Mesenteric fat pad (tissue), 1 donor: ENCODE measurements around the gene RARA. TPM values are rescaled to one million over a fixed set of nuclear protein-coding genes. Genes with fewer than 3 reads are reported as not detected.

Experiments
- DNase-seq: peaks from one replicate; pipeline ENCODE4 v3.0.0-alpha.2; 2020; ENCODE audit warnings: low spot score
- long read RNA-seq: library from polyadenylated mRNA; unstranded; transcript quantifications from one replicate; pipeline ENCODE4 v2.0.0, GENCODE V29; 2020
- total RNA-seq: library from RNA; stranded (reverse); fragmentation: NEBNext Ultra II Directional; extraction: Animal tissue kit (Norgen Biotek cat#: 25700); gene quantifications from one replicate; pipeline ENCODE4 v1.2.1, GENCODE V29; 2021
- donor health status: DM: yes; HTN: yes; CAD: no.

RARA gene
- total RNA-seq: 70.3 TPM
- long read RNA-seq, partial matches to known transcripts: 2 of 13 reads
- long read RNA-seq, other reads (novel, unspliced or antisense): 7 of 13 reads

- peak; percentile 90 for DNase-seq
Measured at GRCh38 chr17:40309031-40309948, at the start of gene RARA. Gene RARA, plus strand, starts transcription at chr17:40309180. Its CDS starts 22,039 bp downstream, at chr17:40331219.

DNA sequence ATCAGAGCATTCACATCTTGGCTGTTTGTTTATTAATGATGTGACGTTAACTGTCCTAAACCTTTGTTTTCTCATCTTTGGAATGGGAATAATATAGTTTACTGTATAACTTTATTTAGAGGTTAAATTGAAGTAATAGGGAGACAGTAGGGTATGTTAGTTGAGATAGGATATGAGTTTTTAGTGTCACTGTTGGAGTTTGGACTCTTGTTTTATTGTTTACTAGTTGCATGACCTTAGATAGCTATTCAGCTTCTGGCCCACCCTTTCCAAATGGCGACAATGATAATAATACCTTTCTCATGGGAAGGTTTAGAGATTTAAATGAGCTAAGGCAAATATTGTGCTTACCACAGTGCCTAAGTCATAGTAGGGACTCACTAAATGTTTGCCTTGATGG is 49.5 kb upstream of the RARA start:
- DNase-seq: no peak

GRCh38 chr17:40260528-40260927 is 48.5 kb upstream of the RARA start:
- no peak for DNase-seq

- DNase-seq: no peak
Measured at GRCh38 chr17:40264458-40265185, 44.4 kb upstream of the RARA start.

DNA sequence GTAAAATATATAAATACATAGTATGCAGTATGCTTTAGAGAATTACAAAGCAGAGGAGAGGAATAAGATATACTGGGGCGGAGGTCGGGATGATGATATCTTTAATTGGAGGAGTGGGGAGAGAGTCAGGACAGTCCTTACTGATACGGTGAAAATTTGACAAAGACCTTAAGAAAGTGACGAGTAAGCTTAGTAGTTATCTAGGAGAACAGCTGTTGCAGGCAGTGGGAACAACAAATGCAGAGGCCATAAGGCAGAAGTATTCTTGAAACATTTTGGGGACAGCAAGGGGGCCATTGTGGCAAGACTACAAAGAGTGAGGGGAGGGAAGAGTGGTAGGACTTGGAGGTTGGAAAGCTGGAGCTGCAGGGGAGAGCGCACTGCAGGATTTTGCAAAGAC is 43.6 kb upstream of the RARA start:
- no peak for DNase-seq

- DNase-seq: no peak
Measured at GRCh38 chr17:40266882-40267281, 42.1 kb upstream of the RARA start.

GRCh38 chr17:40268141-40268712 is 40.8 kb upstream of the RARA start:
- no peak for DNase-seq

DNA sequence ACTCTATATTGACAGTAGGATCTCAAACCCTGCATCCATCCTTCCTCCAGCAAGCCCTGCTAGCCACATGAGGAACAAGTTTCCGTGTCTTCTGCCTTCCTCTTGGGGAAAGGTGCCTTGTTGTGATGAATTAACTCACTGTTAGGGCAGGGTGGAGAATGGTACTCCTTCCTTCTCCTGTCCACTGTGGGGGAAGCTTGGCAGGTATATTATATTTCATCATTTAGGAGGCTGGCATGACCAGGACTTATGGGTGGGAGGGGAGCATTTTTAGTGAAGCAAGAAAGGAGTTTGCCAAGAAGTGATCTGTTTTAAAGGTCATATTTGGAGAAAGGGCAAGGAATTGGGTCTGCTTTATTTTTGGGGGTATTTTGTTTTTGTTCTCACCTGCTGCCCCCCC is 30.6 kb upstream of the RARA start:
- no peak for DNase-seq

- DNase-seq: no peak
Measured at GRCh38 chr17:40279402-40279801, 29.6 kb upstream of the RARA start.

- DNase-seq: no peak
Measured at GRCh38 chr17:40281663-40282062, 27.3 kb upstream of the RARA start.

- DNase-seq: no peak
Measured at GRCh38 chr17:40283662-40284061, 25.3 kb upstream of the RARA start.

DNA sequence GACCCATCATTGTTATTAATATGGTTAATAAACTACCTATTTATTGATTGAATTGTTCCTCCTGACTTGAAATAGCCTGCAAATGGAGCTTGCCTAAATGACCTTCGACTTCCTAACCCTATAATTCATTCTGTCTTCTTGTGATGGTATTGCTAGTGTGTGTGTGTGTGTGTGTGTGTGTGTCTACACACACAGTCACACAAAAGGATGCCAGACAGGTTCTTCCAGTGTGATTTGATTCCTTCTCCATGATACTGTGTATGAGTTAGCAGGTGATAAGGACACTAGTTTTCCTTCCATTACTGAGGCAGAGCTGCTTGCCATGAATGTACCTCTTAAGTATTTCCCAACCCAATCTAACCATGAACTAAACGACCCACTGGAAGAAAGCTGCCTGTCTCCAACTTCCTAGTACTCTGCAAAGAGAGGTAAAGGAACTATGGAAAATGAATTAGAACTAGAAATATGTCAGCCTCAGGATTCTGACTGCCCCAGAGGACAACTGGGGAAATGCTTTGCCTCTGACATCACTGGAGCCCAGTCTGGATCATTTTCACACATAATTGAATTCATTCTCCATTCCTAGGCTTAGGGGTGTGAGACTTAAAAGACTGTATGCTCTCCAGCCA is 24.8 kb upstream of the RARA start:
- no peak for DNase-seq

DNA sequence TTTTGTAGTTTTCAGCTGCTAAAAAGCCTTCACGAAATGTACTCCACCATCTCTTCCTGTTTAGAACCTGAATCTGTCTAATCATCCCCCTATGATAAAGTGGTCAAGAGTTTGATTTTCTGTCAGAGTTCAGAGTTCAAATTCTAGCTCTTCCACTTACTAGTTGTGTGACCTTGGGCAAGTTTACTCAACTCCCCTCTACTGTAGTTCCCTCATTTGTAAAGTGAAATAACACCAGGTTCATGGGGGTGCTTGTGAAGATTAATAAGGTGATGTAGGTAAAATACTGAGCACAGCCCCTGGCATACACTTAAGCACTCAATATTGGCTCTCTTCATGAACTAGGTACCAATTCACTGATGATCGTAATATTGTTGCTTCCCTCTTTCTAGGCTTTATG is 22.5 kb upstream of the RARA start:
- no peak for DNase-seq

- no peak for DNase-seq
Measured at GRCh38 chr17:40287159-40287493, 21.9 kb upstream of the RARA start.

DNA sequence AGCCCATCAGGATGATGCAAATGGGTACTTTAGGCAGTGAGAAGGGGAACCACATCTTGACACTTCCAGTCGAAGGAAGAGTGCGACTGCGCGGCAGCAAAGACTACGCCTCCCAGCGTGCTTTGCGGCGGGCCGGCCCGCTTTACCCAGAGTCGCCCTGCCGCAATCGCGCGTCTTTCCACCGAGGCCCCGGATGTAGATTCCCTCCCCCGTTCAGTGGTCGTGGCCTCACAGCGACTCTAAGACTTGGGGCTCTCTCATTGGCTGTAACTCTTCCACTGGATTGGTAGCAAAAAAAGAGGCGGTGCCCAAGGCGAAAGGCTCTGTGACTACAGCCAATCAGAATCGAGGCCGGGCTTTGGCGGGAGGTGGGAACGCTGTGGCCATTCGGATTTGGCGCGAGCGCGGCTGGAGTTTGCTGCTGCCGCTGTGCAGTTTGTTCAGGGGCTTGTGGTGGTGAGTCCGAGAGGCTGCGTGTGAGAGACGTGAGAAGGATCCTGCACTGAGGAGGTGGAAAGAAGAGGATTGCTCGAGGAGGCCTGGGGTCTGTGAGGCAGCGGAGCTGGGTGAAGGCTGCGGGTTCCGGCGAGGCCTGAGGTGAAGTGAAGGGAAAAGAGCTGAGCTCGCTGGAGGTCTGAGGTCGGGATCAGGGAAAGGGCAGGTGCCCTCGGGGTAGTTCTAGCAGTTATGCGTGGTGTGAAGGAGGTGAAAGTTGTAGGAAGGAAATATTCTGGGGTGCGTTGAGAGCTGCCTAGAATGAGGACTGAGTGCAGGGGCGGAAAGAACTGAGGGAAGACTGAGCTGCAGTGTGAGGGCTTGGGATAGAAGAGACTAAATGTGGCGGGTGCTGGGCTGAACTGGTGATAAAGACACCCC is 21.2 kb upstream of the RARA start, which contains the start of gene CDC6:
CDC6 (plus strand) TSS at position 386 of the 876 bp plus-strand sequence. CDS start 1,542 bp downstream, outside the sequence.
- peak; percentile 98 for DNase-seq

- no peak for DNase-seq
Measured at GRCh38 chr17:40290629-40291280, 18.2 kb upstream of the RARA start.

DNA sequence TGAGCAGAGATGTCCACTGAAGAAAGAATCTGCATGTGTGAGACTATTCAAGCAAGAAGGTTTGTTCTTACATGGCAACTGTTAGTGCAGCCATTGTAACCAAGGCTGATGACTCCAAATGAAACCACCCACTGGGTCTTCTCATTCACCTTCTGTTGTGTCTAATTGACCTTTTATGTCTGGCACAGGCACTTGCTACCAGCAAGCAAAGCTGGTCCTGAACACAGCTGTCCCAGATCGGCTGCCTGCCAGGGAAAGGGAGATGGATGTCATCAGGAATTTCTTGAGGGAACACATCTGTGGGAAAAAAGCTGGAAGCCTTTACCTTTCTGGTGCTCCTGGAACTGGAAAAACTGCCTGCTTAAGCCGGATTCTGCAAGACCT is 17.7 kb upstream of the RARA start:
- DNase-seq: no peak

- peak; percentile 12 for DNase-seq
Measured at GRCh38 chr17:40293363-40293762, 15.6 kb upstream of the RARA start.

- no peak for DNase-seq
Measured at GRCh38 chr17:40295488-40296436, 13.2 kb upstream of the RARA start.
